PFSK-1 (cell line): Measurements from ENCODE around the gene CTSW.

Experiments used
- FOXP2 ChIP-seq: optimal IDR thresholded peaks from 2 replicates; pipeline ENCODE3; 2011; ENCODE audit warnings: borderline replicate concordance, control low read depth, inconsistent platforms; ENCODE audit not compliant: insufficient read depth; ENCODE audit errors: extremely low read length, extremely low read depth
- POLR2AphosphoS5 ChIP-seq: IDR thresholded peaks from 2 replicates; pipeline ENCODE4 v1.6.1; 2012; ENCODE audit warnings: low read depth, mild to moderate bottlenecking, control low read depth, low read length, moderate library complexity
- SIN3A ChIP-seq: IDR thresholded peaks from 2 replicates; pipeline ENCODE4 v1.6.1; 2012; ENCODE audit warnings: mild to moderate bottlenecking, low read length, moderate library complexity, borderline replicate concordance; ENCODE audit not compliant: insufficient read depth
- TAF1 ChIP-seq: IDR thresholded peaks from 2 replicates; pipeline ENCODE4 v1.6.1; 2012; ENCODE audit warnings: low read length, control low read depth, borderline replicate concordance; ENCODE audit not compliant: insufficient read depth

- TF ChIP-seq TAF1 (peak; percentile 25; the same call in 1 of the 2 replicates), POLR2AphosphoS5 (no peak), SIN3A (no peak), FOXP2 (no peak)
These were observed 35.6 kb downstream of the CTSW start for GRCh38 chr11:65915101-65915820.
